Activated T-helper 17 cell treated with anti-CD3 and anti-CD28 coated beads, Interleukin-2, amount 50 U/mL, for 72 hours (primary cell): ENCODE results near the gene PRKAR2B. TPM values are rescaled to one million over a fixed set of nuclear protein-coding genes. Genes with fewer than 3 reads are reported as not detected.
A peak's percentile ranks its signal among the peaks of the same experiment; 100 is the strongest.
"Not testable (repeated sequence)": the region's sequence is repeated elsewhere in the genome, so short reads cannot be mapped to it uniquely, and the experiment has no call there.

Experiments
- ATAC-seq: fragments of 150-1000 bp; cut with Tn5 transposase; replicated peaks from 2 replicates; pipeline ENCODE4 v1.10.0; 2021; ENCODE audit warnings: mild to moderate bottlenecking, moderate library complexity
- H3K27ac Mint-ChIP-seq: one replicate; pipeline ENCODE4 v1.8.0; 2022; ENCODE audit warnings: mixed read lengths
- H3K27me3 Mint-ChIP-seq: one replicate; pipeline ENCODE4 v1.8.0; 2022; ENCODE audit warnings: mixed read lengths
- H3K36me3 Mint-ChIP-seq: one replicate; pipeline ENCODE4 v1.8.0; 2022; ENCODE audit warnings: low read depth, mild to moderate bottlenecking, mixed read lengths
- H3K4me1 Mint-ChIP-seq: one replicate; pipeline ENCODE4 v1.8.0; 2022; ENCODE audit warnings: mixed read lengths
- H3K4me3 Mint-ChIP-seq: one replicate; pipeline ENCODE4 v1.8.0; 2022; ENCODE audit warnings: mild to moderate bottlenecking, mixed read lengths
- H3K9me3 Mint-ChIP-seq: one replicate; pipeline ENCODE4 v1.8.0; 2022; ENCODE audit warnings: mixed read lengths
- total RNA-seq, 2 donors: library from RNA; stranded (reverse); gene quantifications; one replicate each; pipeline ENCODE4 v1.2.3, GENCODE V29; 2022

PRKAR2B gene
- total RNA-seq, 2 donors from 2014 or later, result 0.95 to 3.4 TPM

GRCh38 chr7:107036535-107036934 lies 8.0 kb upstream of the PRKAR2B start:
- Mint-ChIP-seq H3K36me3 (no peaks in the 10 kb centered on the region), H3K9me3 (peaks cover 7% of the 10 kb centered on the region), H3K27ac (no peak overlapping the region), H3K4me1 (no peaks in the 10 kb centered on the region), H3K27me3 (peaks cover 3% of the 10 kb centered on the region), H3K4me3 (no peak overlapping the region)
- ATAC-seq, result no peak

DNA sequence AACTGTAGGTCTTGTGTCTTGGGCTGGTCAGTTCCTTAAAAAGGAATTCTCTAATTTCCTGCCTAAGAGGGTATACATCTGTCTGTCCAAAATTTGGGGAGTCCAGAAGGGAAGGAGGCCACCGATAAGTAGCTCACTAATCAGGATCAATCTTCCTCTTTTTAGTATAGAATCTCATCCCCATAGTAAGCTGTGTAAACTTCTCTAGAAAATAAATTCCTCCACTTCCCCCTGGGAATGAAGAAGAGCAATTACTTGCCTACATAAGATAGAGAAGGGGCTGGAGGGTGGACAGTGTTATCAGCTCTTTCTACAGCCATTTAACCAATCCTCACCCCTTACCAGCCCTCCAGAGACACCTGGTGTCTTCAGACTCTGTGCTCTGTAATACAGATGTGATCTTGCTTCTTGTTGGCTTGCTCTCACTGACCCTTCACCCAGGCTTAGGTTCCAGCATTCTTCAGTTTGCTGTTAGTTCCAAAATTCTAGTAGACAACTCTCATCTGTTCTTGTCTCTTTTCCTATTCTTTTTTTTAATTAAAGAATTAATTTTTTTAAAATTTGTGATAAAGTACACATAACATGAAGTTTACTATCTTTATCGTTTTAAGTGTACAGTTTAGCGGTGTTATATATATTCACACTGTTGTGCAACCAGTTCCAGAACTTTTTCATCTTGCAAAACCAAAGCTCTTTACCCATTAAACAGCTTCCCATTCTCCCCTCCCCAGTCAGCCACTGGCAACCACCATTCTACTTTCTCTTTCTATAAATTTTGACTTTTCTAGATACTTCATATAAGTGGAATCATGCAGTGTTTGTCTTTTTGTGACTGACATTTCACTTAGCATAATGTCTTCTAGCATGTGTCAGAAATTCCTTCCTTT lies 6.5 kb upstream of the PRKAR2B start:
- Mint-ChIP-seq H3K9me3 (peaks cover 7% of the 10 kb centered on the region), H3K27me3 (peaks cover 3% of the 10 kb centered on the region), H3K36me3 (no peaks in the 10 kb centered on the region), H3K4me3 (no peak overlapping the region), H3K27ac (no peak overlapping the region), H3K4me1 (no peaks in the 10 kb centered on the region)
- no peak for ATAC-seq

DNA sequence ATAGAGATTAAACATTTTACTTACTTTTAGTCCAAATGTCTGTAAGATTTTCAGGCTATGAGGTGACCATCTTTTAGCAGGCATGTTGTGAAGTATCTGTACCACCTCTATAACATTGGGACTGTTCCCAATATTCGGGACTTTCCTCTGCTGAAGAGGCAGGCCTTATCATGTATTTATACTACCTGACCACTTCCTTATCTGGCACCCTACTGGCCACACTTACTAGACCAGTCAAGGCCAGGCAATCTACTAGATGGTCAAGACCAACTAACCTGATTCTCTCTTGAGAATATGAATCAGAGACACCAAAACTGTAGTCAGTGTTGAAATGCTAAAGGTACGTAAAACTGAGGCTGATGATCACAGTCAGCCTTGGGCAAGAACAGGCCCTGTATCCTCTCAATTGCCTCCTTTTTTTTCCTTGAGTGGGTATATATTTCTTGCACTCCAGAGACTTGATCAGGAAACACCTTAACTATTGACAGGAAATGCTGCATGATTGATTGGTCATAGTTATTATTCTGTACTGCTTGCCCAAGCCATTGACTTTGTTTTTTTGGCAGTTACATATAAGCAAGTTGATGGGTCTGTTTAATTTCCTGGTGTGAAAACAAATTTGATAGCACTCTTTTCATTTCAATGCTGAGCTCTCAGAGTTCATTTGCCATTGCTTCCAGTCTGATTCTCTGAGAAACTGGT lies 5.2 kb upstream of the PRKAR2B start:
- H3K27ac Mint-ChIP-seq, result no peak overlapping the region
- H3K9me3 Mint-ChIP-seq, result peaks cover 7% of the 10 kb centered on the region
- H3K4me3 Mint-ChIP-seq, result no peak overlapping the region
- H3K36me3 Mint-ChIP-seq, result no peaks in the 10 kb centered on the region
- no peaks in the 10 kb centered on the region for H3K4me1 Mint-ChIP-seq
- H3K27me3 Mint-ChIP-seq, result peaks cover 3% of the 10 kb centered on the region
- ATAC-seq, result no peak

DNA sequence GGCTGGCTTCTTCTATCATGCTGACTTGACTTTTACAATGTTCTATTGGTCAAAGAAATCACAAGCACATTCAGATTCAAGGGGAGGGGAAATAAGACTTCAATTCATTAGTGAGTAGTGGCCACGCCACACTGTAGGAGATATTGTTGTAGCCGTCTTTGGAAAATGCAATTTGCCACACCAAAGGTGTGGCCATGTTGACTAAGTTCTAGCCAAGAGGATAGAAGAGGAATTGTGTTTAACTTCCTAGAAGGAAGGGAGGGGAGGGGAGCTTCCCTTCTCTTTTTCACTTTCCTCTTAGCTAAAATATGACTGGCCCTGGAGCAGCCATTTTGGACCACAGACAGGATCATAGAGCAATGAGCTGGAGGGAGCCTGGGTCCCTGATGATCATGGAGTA lies 3.4 kb upstream of the PRKAR2B start:
- Mint-ChIP-seq H3K9me3 (peaks cover 7% of the 10 kb centered on the region), H3K4me3 (no peak overlapping the region), H3K36me3 (no peaks in the 10 kb centered on the region), H3K4me1 (peaks cover 6% of the 10 kb centered on the region), H3K27me3 (peaks cover 10% of the 10 kb centered on the region), H3K27ac (no peak overlapping the region)
- ATAC-seq, result no peak

DNA sequence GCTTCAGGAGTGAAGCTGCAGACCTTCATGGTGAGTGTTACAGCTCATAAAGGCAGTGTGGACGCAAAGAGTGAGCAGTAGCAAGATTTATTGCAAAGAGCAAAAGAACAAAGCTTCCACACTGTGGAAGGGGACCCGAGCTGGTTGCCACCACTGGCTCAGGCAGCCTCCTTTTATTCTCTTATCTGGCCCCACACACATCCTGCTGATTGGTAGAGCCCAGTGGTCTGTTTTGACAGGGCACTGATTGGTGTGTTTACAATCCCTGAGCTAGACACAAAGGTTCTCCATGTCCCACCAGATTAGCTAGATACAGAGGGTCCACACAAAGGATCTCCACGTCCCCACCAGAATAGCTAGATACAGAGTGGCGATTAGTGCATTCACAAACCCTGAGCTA lies 2.7 kb upstream of the PRKAR2B start:
- ATAC-seq, H3K27ac Mint-ChIP-seq, H3K4me3 Mint-ChIP-seq, H3K36me3 Mint-ChIP-seq, H3K4me1 Mint-ChIP-seq, H3K9me3 Mint-ChIP-seq: not testable (repeated sequence)
- peaks cover 15% of the 10 kb centered on the region for H3K27me3 Mint-ChIP-seq

DNA sequence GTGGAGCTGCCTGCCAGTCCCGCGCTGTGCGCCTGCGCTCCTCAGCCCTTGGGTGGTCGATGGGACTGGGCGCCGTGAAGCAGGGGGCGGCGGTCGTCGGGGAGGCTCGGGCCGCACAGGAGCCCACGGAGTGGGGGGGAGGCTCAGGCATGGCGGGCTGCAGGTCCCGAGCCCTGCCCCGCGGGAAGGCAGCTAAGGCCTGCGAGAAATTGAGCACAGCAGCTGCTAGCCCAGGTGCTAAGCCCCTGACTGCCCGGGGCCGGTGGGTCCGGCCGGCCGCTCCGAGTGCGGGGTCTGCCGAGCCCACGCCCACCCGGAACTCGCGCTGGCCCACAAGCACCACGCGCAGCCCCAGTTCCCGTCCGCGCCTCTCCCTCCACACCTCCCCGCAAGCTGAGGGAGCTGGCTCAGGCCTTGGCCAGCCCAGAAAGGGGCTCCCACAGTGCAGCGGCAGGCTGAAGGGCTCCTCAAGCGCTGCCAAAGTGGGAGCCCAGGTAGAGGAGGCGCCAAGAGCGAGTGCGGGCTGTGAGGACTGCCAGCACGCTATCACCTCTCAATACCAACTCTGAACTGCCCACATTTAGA lies 2.1 kb upstream of the PRKAR2B start:
- not testable (repeated sequence) for H3K36me3 Mint-ChIP-seq, H3K9me3 Mint-ChIP-seq, H3K4me1 Mint-ChIP-seq, H3K27ac Mint-ChIP-seq, H3K4me3 Mint-ChIP-seq, ATAC-seq
- H3K27me3 Mint-ChIP-seq, result peaks cover 21% of the 10 kb centered on the region

GRCh38 chr7:107043491-107043890 lies 1.0 kb upstream of the PRKAR2B start:
- Mint-ChIP-seq H3K27ac (no peak overlapping the region), H3K27me3 (peaks cover 32% of the 10 kb centered on the region), H3K9me3 (no peaks in the 10 kb centered on the region), H3K4me1 (peaks cover 6% of the 10 kb centered on the region), H3K4me3 (peak overlapping the region; percentile 59), H3K36me3 (no peaks in the 10 kb centered on the region)
- no peak for ATAC-seq

DNA sequence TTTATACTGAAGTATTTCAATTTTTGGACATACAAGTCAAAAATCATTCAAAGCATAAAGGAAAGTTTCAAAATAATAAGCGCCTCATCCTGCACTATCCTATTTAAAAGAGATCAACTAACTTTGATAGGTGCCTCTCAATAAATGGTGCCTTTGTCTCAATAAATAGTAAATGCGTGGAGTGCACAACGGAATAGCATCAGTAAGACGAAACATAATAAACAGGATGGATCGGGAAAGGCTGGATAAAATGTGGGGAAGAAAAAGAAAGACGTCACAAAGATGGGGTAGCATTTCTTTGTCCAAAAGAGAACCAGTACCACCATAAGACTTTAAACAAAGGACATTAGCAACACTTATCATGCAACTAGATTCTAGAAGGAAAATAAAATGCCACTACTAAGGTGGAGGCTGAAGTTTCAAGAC lies 571 bp upstream of the PRKAR2B start:
- Mint-ChIP-seq H3K4me1 (peaks cover 6% of the 10 kb centered on the region), H3K9me3 (no peaks in the 10 kb centered on the region), H3K36me3 (no peaks in the 10 kb centered on the region), H3K27me3 (peaks cover 36% of the 10 kb centered on the region), H3K27ac (no peak overlapping the region), H3K4me3 (peak overlapping the region; percentile 59)
- no peak for ATAC-seq

- Mint-ChIP-seq H3K27ac (no peak overlapping the region), H3K9me3 (no peaks in the 10 kb centered on the region), H3K36me3 (no peaks in the 10 kb centered on the region), H3K4me3 (peak overlapping the region; percentile 77), H3K27me3 (peaks cover 42% of the 10 kb centered on the region), H3K4me1 (peaks cover 6% of the 10 kb centered on the region)
- ATAC-seq, result no peak
Observed at GRCh38 chr7:107045195-107045960, 873 bp downstream of the PRKAR2B start.

GRCh38 chr7:107045980-107046379 lies 1.5 kb downstream of the PRKAR2B start:
- Mint-ChIP-seq H3K4me3 (peak overlapping the region; percentile 77), H3K36me3 (no peaks in the 10 kb centered on the region), H3K9me3 (no peaks in the 10 kb centered on the region), H3K27me3 (peaks cover 44% of the 10 kb centered on the region), H3K4me1 (peaks cover 6% of the 10 kb centered on the region), H3K27ac (no peak overlapping the region)
- ATAC-seq, result no peak

GRCh38 chr7:107046491-107047259 lies 2.2 kb downstream of the PRKAR2B start:
- Mint-ChIP-seq H3K36me3 (no peaks in the 10 kb centered on the region), H3K4me3 (no peak overlapping the region), H3K27ac (no peak overlapping the region), H3K27me3 (peaks cover 44% of the 10 kb centered on the region), H3K4me1 (peaks cover 12% of the 10 kb centered on the region), H3K9me3 (no peaks in the 10 kb centered on the region)
- ATAC-seq, result no peak

GRCh38 chr7:107047902-107048782 lies 3.6 kb downstream of the PRKAR2B start:
- H3K4me1 Mint-ChIP-seq, result peaks cover 13% of the 10 kb centered on the region

More at GRCh38 chr7:107047902-107048782, 3.6 kb downstream of the PRKAR2B start:
- no peak for ATAC-seq
- H3K9me3 Mint-ChIP-seq, result no peaks in the 10 kb centered on the region
- no peak overlapping the region for H3K4me3 Mint-ChIP-seq
- peaks cover 44% of the 10 kb centered on the region for H3K27me3 Mint-ChIP-seq
- H3K36me3 Mint-ChIP-seq, result no peaks in the 10 kb centered on the region
- no peak overlapping the region for H3K27ac Mint-ChIP-seq
